Measurements from ENCODE around the gene PAH.
A peak's percentile ranks its signal among the peaks of the same experiment; 100 is the strongest.

Gene PAH

DNA sequence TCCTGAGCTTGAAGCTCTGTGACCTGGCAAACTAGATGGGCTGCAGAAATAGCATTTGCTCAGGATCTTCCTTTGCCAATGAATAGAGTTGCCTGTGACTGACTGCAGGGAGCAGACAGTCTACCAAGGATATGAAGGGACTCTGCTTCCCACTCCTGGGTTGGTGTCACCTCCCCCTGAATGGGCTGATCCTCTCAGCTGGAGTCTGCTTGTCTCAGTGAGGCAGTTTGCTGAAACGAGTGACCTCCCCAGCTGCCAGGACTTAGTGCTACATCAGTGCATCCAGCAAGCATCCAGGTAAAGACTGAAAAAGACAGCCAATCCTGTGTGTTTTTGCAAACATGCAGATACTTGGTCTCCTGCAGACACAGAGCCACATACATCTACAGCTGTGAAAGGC, 28.5 kb downstream of the PAH start:
- TF ChIP-seq, protein P1, sequence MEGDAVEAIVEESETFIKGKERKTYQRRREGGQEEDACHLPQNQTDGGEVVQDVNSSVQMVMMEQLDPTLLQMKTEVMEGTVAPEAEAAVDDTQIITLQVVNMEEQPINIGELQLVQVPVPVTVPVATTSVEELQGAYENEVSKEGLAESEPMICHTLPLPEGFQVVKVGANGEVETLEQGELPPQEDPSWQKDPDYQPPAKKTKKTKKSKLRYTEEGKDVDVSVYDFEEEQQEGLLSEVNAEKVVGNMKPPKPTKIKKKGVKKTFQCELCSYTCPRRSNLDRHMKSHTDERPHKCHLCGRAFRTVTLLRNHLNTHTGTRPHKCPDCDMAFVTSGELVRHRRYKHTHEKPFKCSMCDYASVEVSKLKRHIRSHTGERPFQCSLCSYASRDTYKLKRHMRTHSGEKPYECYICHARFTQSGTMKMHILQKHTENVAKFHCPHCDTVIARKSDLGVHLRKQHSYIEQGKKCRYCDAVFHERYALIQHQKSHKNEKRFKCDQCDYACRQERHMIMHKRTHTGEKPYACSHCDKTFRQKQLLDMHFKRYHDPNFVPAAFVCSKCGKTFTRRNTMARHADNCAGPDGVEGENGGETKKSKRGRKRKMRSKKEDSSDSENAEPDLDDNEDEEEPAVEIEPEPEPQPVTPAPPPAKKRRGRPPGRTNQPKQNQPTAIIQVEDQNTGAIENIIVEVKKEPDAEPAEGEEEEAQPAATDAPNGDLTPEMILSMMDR (conservative IDR thresholded peaks at IDR 0.05): no peak
- no peak overlapping the region for H3K27ac ChIP-seq

DNA sequence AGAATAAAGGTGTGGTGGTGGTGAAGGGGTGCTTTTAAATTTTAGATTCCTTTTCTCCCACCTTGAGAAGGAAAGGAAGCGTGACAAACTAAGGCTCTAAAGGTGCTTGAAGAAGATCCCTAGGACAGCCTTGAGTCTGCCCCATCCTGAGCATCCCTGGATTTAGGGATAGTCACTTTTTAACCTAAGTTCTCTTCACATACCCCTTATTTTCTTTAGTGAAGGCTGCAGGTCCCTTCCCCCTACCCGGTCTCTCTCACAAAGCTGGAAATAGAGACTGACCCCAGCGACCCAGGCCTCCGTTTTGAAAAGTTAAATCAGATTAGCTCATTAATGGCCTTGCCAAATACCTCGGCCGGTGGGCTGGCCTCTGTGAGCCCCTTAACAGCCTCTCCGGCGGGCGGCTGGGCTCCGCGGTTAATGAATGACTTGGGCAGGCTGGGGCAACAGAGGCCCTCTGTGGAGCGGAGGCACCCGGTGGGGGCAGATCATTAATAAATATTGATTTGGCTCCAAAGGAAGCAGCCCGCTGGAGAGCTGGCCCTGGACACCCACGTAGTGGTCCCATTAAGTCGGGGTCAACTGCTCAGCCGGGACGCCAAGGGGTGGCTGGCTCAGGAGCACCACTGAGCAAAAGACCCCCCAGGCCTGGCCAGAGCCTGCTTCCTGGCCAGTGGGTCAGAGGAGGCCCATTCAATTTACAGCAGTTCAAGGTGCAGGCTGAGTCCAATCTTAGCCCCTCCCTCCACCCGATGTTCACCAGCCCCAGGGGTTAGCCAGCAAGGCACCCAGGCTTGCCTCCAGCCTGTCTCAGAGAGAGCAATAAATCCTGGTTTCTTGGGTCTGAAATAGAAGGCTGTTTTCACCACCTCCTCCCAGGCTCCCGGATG, 31.8 kb downstream of the PAH start:
- H3K27ac ChIP-seq: no peak overlapping the region
- TF ChIP-seq, protein P1 (conservative IDR thresholded peaks at IDR 0.05): no peak

DNA sequence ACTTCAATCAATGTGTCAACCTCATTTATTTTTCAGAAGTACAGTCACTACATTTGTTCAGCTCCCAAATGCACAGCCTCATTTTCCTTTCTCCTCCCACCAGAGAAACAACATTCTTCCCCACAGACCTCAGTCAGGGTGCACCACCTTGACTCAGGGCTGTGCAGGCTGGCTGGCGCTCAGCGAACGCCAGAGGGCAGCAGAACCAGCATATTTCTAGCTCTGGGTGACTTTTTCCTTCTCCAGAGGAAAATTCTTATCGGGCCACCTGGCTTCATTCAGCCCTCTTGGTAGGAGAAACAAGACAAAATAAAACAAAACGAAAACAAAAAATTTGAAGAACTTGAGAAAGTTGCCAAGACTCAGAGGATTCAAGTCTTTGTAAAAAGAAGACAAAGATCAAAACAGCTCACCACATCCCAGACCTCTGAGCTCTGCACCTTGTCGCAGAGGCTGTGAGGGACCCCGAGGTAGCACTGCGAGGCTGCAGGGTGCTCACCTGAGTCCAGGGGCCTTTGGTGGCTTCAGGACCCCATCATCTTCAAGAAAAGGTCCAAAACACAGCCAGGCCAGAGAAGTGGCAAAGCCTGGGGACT, 33.7 kb downstream of the PAH start:
- TF ChIP-seq, protein P1 (conservative IDR thresholded peaks at IDR 0.05): peak; percentile 98
- H3K27ac ChIP-seq: no peak overlapping the region

DNA sequence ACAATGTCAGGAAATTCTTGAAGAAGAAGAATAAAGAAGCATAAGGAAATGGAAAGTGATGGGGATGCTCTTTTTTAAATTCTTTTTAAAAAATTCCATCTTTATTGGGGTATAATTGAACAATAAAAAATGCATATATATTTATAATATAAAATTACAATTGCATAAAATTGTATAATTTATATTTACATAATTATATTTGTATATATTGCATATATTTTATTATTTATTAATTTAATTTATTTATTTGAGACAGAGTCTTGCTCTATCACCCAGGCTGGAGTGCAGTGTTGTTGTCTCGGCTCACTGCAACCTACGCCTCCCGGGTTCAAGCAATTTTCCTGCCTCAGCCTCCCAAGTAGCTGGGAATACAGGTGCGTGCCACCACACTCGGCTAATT, 36.3 kb downstream of the PAH start:
- TF ChIP-seq, protein P1 (conservative IDR thresholded peaks at IDR 0.05): no peak
- H3K27ac ChIP-seq: no peak overlapping the region

DNA sequence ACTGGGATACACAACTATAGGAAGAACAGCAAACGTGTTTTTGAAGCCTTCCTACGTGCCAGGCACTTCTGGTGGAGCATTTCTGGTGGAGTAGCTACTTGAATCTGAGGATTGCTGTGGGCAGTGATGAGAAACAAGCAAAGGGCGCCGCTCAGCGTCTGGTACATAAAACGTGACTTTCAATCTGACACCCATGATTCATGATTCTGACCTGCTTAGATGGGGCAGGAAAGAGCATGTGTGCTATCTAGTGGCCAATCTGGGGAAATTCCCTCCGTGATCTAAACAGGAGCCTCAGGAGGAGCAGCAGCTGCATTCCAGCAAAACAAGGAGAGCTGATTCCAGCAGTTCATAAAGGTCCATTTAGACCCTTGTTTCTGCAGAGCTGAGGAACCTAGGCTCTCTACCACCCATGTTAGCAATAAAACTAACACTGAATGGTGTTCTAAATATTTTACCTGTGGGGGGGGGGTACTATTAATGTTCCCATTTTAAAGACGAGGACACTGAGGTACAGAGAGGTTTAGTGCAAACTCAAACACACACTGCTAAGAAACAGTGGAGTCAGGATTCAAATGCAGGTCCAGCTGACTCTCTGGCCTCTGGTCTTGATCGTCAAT, 37.8 kb downstream of the PAH start:
- H3K27ac ChIP-seq: peak overlapping the region; percentile 26; the same call in 1 of the 2 replicates
- TF ChIP-seq, protein P1 (conservative IDR thresholded peaks at IDR 0.05): peak; percentile 96

DNA sequence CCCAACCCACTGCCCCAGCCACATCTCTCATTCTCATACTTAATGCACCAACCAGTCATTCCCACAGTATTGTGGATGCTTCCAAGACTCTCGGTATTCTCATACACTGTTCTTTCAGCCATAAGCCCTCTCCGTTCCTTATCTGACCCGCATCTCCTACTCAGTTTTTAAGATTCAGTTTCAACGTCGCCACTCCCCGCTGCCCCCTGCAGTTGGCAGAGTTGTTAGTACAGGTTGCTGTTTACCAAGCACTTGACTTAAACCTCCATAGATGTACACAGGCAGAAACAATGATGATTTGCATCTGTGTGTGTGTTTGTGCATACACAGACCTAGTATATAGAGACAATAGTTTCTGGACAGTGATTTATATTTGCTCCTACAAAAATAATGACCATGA, 40.2 kb downstream of the PAH start:
- TF ChIP-seq, protein P1 (conservative IDR thresholded peaks at IDR 0.05): 0 out of 2 replicates have a peak, but pooled peaks have one; percentile 15
- no peak overlapping the region for H3K27ac ChIP-seq

DNA sequence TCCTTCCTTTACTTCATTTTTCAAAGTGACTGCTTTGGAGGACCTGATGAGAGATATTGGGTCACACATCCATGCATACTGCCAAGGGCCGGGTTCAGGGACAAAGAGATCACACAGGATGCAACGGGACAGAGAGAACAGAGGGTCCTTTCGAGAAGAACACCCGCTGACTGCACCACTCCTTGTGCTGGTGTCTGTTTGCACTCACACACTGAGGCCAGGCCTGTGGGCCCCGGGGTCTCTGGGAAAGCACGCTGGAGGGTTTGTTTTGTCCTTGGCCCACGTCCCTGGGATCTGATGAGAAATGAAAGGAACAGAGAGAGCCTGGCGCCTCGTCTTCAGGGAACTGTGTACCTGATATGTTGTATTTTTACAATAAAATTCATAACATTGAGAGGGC, 42.2 kb downstream of the PAH start:
- TF ChIP-seq, protein P1 (conservative IDR thresholded peaks at IDR 0.05): no peak
- H3K27ac ChIP-seq: no peak overlapping the region
